GM12878 (cell line): ENCODE measurements around the gene CD69. TPM values are rescaled to one million over a fixed set of nuclear protein-coding genes. Genes with fewer than 3 reads are reported as not detected.

Experiments
- ATAC-seq: fragments of 200-7000 bp; cut with Tn5 transposase; 3 replicates; pipeline ENCODE4 v1.9.1; 2020; ENCODE audit warnings: mild to moderate bottlenecking, moderate library complexity
- BruUV-seq: library from RNA; stranded (reverse); fragments of 400-500 nt; replicated peaks from 2 replicates; lab custom pipeline; 2021; lab: Mats Ljungman, UMichigan
- CTCF ChIA-PET: fragments of 300-600 bp; sonication (Branson Sonifier 250); formaldehyde crosslinking; extraction: SDS; loops from one replicate; lab custom pipeline; 2021; ENCODE audit warnings: inconsistent platforms; lab: Yijun Ruan, JAX
- POLR2A ChIA-PET: fragments of 350-600 bp; formaldehyde crosslinking; extraction: SDS; loops from one replicate; lab custom pipeline; 2021; ENCODE audit warnings: inconsistent platforms; lab: Charles Lee
- RAD21 ChIA-PET: fragments of 300-600 bp; sonication (Branson Sonifier 250); formaldehyde crosslinking; loops from one replicate; lab custom pipeline; 2023; ENCODE audit warnings: antibody characterized with exemption; ENCODE audit not compliant: unreplicated experiment; lab: Charles Lee
- SMC1A ChIA-PET: fragments of 300-600 bp; sonication (Branson Sonifier 250); formaldehyde crosslinking; loops from one replicate; lab custom pipeline; 2023; ENCODE audit not compliant: unreplicated experiment, uncharacterized antibody; lab: Charles Lee
- DNase-seq: peaks from one replicate; pipeline ENCODE4 v3.0.0-alpha.2; 2011; ENCODE audit warnings: low read depth, low spot score
- FAIRE-seq: peaks from 3 replicates; lab custom pipeline; 2011; peaks lifted over from hg19 to GRCh38; lab: Jason Lieb, UNC
- H2AFZ ChIP-seq: 2 replicates; pipeline ENCODE4 v1.6.0; 2011; ENCODE audit warnings: low read depth, low read length, control low read depth; ENCODE audit not compliant: control insufficient read depth
- H3K27ac ChIP-seq: 2 replicates; pipeline ENCODE4 v1.5.1; 2011; ENCODE audit warnings: control low read depth; ENCODE audit not compliant: control insufficient read depth, insufficient read depth
- H3K27me3 ChIP-seq, 2 experiments: replicated peaks in 1 of 2; 2 replicates each; pipeline versions ENCODE4 v1.6.0 to v1.6.1; 2011; ENCODE audit warnings: low read length in 1 of 2; ENCODE audit not compliant: control insufficient read depth in 2 of 2, insufficient read depth in 2 of 2
- H3K36me3 ChIP-seq, 2 experiments: 2 replicates each; pipeline ENCODE4 v1.5.1; 2011; ENCODE audit warnings: low read length in 1 of 2; ENCODE audit not compliant: control insufficient read depth in 2 of 2, insufficient read depth in 2 of 2
- H3K4me1 ChIP-seq: 2 replicates; pipeline ENCODE4 v1.6.1; 2011; ENCODE audit warnings: mild to moderate bottlenecking, low read length, moderate library complexity, mixed read lengths; ENCODE audit not compliant: control insufficient read depth, insufficient read depth
- H3K4me2 ChIP-seq: 2 replicates; pipeline ENCODE4 v1.6.0; 2011; ENCODE audit warnings: control low read depth; ENCODE audit not compliant: control insufficient read depth, insufficient read depth
- H3K4me3 ChIP-seq: fragments of 200-600 bp; sonication (generic); 2 replicates; pipeline ENCODE4 v1.5.1; 2016
- H3K79me2 ChIP-seq: 2 replicates; pipeline ENCODE4 v1.6.0; 2011; ENCODE audit warnings: low read length; ENCODE audit not compliant: control insufficient read depth, insufficient read depth
- H3K9ac ChIP-seq: 2 replicates; pipeline ENCODE4 v1.8.0; 2011; ENCODE audit warnings: low read length, control low read depth, mixed read lengths; ENCODE audit not compliant: control insufficient read depth, insufficient read depth
- H3K9me3 ChIP-seq: replicated peaks from 3 replicates; pipeline ENCODE4 v1.5.1; 2011; ENCODE audit warnings: mild to moderate bottlenecking, low read length; ENCODE audit not compliant: control insufficient read depth, insufficient read depth
- H4K20me1 ChIP-seq: 2 replicates; pipeline ENCODE4 v1.6.0; 2011; ENCODE audit not compliant: control insufficient read depth, insufficient read depth
- IKZF1 ChIP-seq: fragments of 450-650 bp; conservative IDR thresholded peaks from 2 replicates; pipeline ENCODE4 v1.6.1; 2017; ENCODE audit warnings: antibody characterized with exemption, mild to moderate bottlenecking
- JUNB ChIP-seq: IDR thresholded peaks from 2 replicates; pipeline ENCODE4 v1.6.1; 2016; ENCODE audit warnings: antibody characterized with exemption, mild to moderate bottlenecking
- MEF2B ChIP-seq: fragments of 450-650 bp; IDR thresholded peaks from 2 replicates; pipeline ENCODE4 v1.6.1; 2018; ENCODE audit warnings: mild to moderate bottlenecking, moderate library complexity; ENCODE audit not compliant: partially characterized antibody, poor library complexity, severe bottlenecking
- MTA3 ChIP-seq: IDR thresholded peaks from 2 replicates; pipeline ENCODE4 v1.6.1; 2012; ENCODE audit warnings: low read length, inconsistent platforms, borderline replicate concordance
- NR2C1 ChIP-seq: fragments of 450-650 bp; IDR thresholded peaks from 2 replicates; pipeline ENCODE4 v1.6.1; 2017; ENCODE audit warnings: antibody characterized with exemption, mild to moderate bottlenecking, moderate library complexity
- POLR2AphosphoS5 ChIP-seq: IDR thresholded peaks from 2 replicates; pipeline ENCODE4 v1.6.1; 2011; ENCODE audit warnings: mild to moderate bottlenecking, low read length, inconsistent platforms
- RAD21 ChIP-seq: IDR thresholded peaks from 2 replicates; pipeline ENCODE4 v1.6.1; 2011; ENCODE audit warnings: mild to moderate bottlenecking, low read depth, low read length, moderate library complexity; ENCODE audit not compliant: insufficient read depth
- RELA ChIP-seq: fragments of 450-650 bp; IDR thresholded peaks from 2 replicates; pipeline ENCODE4 v1.8.0; 2014; ENCODE audit warnings: borderline replicate concordance; ENCODE audit not compliant: partially characterized antibody
- SREBF1 ChIP-seq: IDR thresholded peaks from 2 replicates; pipeline ENCODE4 v1.6.1; 2012; ENCODE audit warnings: mild to moderate bottlenecking, low read length
- TCF3 ChIP-seq: IDR thresholded peaks from 2 replicates; pipeline ENCODE4 v1.6.1; 2012; ENCODE audit warnings: low read depth, mild to moderate bottlenecking, low read length, borderline replicate concordance; ENCODE audit not compliant: insufficient read depth
- WGBS: methylation state at CpG from one replicate; pipeline ENCODE4 v1.1.6; 2016; ENCODE audit warnings: low lambda C conversion rate; ENCODE audit not compliant: insufficient replicate concordance, insufficient coverage; ENCODE audit errors: missing lambda C conversion rate; 5-methylcytosine and 5-hydroxymethylcytosine counted together
- in situ Hi-C: fragments of 300-500 bp; cut with MboI; formaldehyde crosslinking; loops from 9 replicates; pipeline ENCODE4 v1.14.3; 2018; ENCODE audit warnings: mixed read lengths
- intact Hi-C: fragments of 100-400 bp; cut with micrococcal nuclease; formaldehyde crosslinking; loops from one replicate; pipeline ENCODE4 v1.14.2; 2022; ENCODE audit not compliant: unreplicated experiment
- polyA plus RNA-seq, 11 experiments: library from polyadenylated mRNA; depleted of rRNA in 4 of 11; unstranded in 6 of 11; stranded (reverse) in 5 of 11; fragments of >200 nt; fragmentation: Nextera tagmentation in 4 of 11; fragmentation: Illumina TruSeq in 1 of 11; extraction: Ambion mirVana in 4 of 11; extraction: Trizol in 1 of 11; gene quantifications; 1 replicate in 1 of 11; 2 replicates in 10 of 11; pipeline versions ENCODE4 v1.2.1 to v1.2.3, GENCODE V29; 2011 to 2016; ENCODE audit warnings: inconsistent platforms in 2 of 11, missing spikeins in 2 of 11, low read depth in 1 of 11
- total RNA-seq, 4 experiments: library from RNA; depleted of rRNA in 3 of 4; stranded (reverse); fragments of >200 nt in 3 of 4; fragmentation: Illumina TruSeq in 1 of 4; extraction: Trizol in 1 of 4; gene quantifications; 2 replicates each; pipeline versions ENCODE4 v1.2.1 to v1.2.3, GENCODE V29; 2013 to 2021
- TF ChIP-seq, protein P1 (sequence below): fragments of 450-650 bp; IDR thresholded peaks from 2 replicates; pipeline ENCODE4 v1.6.1; 2016; ENCODE audit warnings: mild to moderate bottlenecking
- TF ChIP-seq, protein P2 (sequence below): IDR thresholded peaks from 2 replicates; pipeline ENCODE4 v1.6.1; 2012; ENCODE audit warnings: improper control_type of control experiment, low read depth, low read length; ENCODE audit not compliant: insufficient replicate concordance
- TF ChIP-seq, protein P3 (sequence below): IDR thresholded peaks from 2 replicates; pipeline ENCODE4 v1.6.1; 2012; ENCODE audit warnings: low read length, inconsistent platforms
- TF ChIP-seq, protein P4 (sequence below): IDR thresholded peaks from 2 replicates; pipeline ENCODE4 v1.6.1; 2012; ENCODE audit warnings: low read depth, low read length, improper control_type of control experiment

The CD69 gene
- total and polyA plus RNA-seq, 10 of the 15 experiments (the other 5 are each of a cell fraction or from before 2014, with no cell fraction given): 7.3 to 156 (median 15.0) TPM

DNA sequence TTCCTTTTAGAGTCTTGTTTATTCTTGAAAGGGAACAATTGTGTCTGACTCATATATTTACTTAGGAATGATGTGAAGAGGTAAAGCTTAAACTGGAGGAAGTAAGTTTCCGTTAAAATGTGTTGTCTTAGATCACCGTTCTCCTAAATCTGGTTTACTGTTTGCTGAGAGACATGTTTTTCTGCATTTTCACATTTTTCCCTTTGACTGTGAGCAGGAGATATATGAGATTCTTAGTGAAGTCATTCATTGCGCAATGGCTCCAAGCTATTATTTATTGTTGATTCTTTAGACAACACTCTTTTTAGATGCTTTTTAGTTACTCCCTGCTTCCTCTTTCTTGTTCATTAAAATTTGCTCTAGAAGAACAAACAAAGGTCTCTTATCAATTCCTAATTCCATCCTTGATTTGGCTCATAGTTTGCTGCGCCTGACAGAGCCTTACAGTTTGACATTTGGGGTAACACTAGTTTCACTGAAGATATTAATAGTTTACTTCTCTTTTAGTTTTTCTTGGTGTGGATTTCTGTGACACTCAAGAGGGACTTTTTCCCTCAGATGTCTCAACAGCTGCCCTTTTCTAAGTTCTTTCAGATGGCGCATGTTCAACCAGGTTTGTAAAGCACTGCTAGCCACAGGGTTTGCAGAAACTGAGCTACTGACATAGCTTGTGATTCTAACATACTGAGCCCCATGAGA is 39.2 kb downstream of the CD69 start:
- H3K4me2 ChIP-seq: peak overlapping the region; percentile 39
- peaks cover 82% of the 10 kb centered on the region for H3K79me2 ChIP-seq
- no TSS peak for BruUV-seq
- H3K9ac ChIP-seq: peak overlapping the region; percentile 54
- in situ Hi-C loops (no loop called here), intact Hi-C loops (no loop called here)
- H3K9me3 ChIP-seq: no peaks in the 10 kb centered on the region; the same call in 2 of the 3 replicates
- H2AFZ ChIP-seq: no peak overlapping the region
- H3K36me3 ChIP-seq: peaks cover 0 to 1% of the 10 kb centered on the region in 2 experiments; a peak in 1 of 4 replicates
- peaks cover 51% of the 10 kb centered on the region for H3K4me1 ChIP-seq
- ATAC-seq: peak; percentile 71
- WGBS: 20% methylated on average over 5 of the region's 5 CpGs
- H3K4me3 ChIP-seq: 0 out of 2 replicates have a peak overlapping the region, but pooled peaks have one; percentile 3
- CTCF ChIA-PET: interaction anchor here (0.9 to 2.7 kb wide), 8 partner anchors 9 to 390 kb away, joined by 3 to 9 read pairs (median 4); no protein-coding TSS in a partner anchor
- H3K27ac ChIP-seq: peak overlapping the region; percentile 88
- peak; percentile 69 for FAIRE-seq
- RAD21 ChIA-PET: interaction anchor here (1.1 to 3.1 kb wide), 10 partner anchors 9 to 52 kb away, joined by 3 to 16 read pairs (median 6); partner anchors contain the start of genes CD69 and CLEC2D
- DNase-seq: peak; percentile 77
- SMC1A ChIA-PET: interaction anchor here (0.7 to 2.3 kb wide), 11 partner anchors 8 to 119 kb away, joined by 3 to 11 read pairs (median 3); partner anchors contain the start of gene CLEC2D
- H3K27me3 ChIP-seq: no peaks in the 10 kb centered on the region; a peak in 1 of 4 replicates
- POLR2A ChIA-PET: interaction anchor here (0.7 to 1.6 kb wide), 3 partner anchors 9 to 16 kb away, joined by 3 to 8 read pairs (median 5); partner anchors contain the start of gene CLECL1
- H4K20me1 ChIP-seq: no peaks in the 10 kb centered on the region
- TF ChIP-seq SREBF1 (no peak), JUNB (peak; percentile 26), NR2C1 (no peak), RELA (peak; percentile 11), MTA3 (peak; percentile 72; the same call in 1 of the 2 replicates), MEF2B (peak; percentile 77), TCF3 (peak; percentile 62; the same call in 1 of the 2 replicates), RAD21 (0 out of 2 replicates have a peak, but pooled peaks have one; percentile 1), POLR2AphosphoS5 (0 out of 2 replicates have a peak, but pooled peaks have one; percentile 25), IKZF1 (peak; percentile 78)
- TF ChIP-seq, protein P1, sequence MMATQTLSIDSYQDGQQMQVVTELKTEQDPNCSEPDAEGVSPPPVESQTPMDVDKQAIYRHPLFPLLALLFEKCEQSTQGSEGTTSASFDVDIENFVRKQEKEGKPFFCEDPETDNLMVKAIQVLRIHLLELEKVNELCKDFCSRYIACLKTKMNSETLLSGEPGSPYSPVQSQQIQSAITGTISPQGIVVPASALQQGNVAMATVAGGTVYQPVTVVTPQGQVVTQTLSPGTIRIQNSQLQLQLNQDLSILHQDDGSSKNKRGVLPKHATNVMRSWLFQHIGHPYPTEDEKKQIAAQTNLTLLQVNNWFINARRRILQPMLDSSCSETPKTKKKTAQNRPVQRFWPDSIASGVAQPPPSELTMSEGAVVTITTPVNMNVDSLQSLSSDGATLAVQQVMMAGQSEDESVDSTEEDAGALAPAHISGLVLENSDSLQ: peak; percentile 32; the same call in 1 of the 2 replicates
- TF ChIP-seq, protein P2, sequence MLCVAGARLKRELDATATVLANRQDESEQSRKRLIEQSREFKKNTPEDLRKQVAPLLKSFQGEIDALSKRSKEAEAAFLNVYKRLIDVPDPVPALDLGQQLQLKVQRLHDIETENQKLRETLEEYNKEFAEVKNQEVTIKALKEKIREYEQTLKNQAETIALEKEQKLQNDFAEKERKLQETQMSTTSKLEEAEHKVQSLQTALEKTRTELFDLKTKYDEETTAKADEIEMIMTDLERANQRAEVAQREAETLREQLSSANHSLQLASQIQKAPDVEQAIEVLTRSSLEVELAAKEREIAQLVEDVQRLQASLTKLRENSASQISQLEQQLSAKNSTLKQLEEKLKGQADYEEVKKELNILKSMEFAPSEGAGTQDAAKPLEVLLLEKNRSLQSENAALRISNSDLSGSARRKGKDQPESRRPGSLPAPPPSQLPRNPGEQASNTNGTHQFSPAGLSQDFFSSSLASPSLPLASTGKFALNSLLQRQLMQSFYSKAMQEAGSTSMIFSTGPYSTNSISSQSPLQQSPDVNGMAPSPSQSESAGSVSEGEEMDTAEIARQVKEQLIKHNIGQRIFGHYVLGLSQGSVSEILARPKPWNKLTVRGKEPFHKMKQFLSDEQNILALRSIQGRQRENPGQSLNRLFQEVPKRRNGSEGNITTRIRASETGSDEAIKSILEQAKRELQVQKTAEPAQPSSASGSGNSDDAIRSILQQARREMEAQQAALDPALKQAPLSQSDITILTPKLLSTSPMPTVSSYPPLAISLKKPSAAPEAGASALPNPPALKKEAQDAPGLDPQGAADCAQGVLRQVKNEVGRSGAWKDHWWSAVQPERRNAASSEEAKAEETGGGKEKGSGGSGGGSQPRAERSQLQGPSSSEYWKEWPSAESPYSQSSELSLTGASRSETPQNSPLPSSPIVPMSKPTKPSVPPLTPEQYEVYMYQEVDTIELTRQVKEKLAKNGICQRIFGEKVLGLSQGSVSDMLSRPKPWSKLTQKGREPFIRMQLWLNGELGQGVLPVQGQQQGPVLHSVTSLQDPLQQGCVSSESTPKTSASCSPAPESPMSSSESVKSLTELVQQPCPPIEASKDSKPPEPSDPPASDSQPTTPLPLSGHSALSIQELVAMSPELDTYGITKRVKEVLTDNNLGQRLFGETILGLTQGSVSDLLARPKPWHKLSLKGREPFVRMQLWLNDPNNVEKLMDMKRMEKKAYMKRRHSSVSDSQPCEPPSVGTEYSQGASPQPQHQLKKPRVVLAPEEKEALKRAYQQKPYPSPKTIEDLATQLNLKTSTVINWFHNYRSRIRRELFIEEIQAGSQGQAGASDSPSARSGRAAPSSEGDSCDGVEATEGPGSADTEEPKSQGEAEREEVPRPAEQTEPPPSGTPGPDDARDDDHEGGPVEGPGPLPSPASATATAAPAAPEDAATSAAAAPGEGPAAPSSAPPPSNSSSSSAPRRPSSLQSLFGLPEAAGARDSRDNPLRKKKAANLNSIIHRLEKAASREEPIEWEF: peak; percentile 46
- TF ChIP-seq, protein P3, sequence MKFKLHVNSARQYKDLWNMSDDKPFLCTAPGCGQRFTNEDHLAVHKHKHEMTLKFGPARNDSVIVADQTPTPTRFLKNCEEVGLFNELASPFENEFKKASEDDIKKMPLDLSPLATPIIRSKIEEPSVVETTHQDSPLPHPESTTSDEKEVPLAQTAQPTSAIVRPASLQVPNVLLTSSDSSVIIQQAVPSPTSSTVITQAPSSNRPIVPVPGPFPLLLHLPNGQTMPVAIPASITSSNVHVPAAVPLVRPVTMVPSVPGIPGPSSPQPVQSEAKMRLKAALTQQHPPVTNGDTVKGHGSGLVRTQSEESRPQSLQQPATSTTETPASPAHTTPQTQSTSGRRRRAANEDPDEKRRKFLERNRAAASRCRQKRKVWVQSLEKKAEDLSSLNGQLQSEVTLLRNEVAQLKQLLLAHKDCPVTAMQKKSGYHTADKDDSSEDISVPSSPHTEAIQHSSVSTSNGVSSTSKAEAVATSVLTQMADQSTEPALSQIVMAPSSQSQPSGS: peak; percentile 81
- TF ChIP-seq, protein P4, sequence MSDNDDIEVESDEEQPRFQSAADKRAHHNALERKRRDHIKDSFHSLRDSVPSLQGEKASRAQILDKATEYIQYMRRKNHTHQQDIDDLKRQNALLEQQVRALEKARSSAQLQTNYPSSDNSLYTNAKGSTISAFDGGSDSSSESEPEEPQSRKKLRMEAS: no peak
